HG03469 (cell line): ENCODE results near the gene B9D1.

ENCODE experiments used
- ATAC-seq: cut with Tn5 transposase; IDR thresholded peaks from one replicate; pipeline ENCODE4 v1.9.1; 2021; ENCODE audit warnings: mild to moderate bottlenecking, moderate library complexity, moderate number of reproducible peaks; ENCODE audit not compliant: unreplicated experiment

The B9D1 gene

DNA sequence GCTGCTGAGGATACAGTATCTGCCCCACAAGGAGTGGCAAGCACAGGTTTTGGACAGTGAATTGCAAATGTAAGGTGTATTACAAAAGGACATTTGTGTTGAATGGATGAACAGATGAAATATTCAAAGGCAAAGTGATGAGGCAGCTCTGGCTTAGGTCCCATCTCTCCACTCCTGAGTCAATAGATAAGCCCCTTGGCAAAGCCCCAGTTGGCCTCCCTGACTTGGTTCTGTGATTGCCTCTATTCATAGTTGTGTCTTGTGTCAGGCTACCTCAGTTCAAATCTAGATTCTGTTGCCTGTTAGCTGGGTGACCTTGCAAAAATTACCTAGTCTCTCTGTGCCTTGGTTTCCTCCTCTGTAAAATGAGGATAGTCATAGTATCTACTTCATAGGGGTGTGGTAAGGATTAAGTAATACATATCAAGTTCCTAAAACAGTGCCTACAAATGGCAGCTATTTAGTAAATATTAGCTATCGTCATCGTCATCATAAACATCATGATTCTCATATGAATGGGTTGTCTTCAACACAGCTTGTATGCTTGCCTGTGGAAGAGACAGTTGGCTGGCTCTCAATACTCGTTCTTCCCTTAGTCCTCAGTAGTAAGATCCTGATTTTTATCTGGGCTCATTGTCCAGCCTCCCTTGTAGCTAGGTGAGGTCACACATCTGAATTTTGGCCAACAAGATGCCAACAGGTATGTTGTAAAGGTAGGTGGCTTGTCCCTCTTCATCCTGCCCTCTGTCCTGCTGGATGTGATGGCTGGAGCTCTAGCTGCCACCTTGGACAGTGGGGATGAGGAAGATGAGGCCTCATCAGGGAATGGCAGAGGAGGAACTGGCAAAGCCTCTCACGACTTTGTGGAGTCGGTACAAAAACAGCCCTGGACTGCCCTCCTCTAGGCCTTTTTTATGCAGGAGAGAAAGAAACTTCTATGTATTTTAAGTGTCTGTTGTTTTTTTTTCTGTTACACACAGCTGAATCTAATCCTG is 26.6 kb upstream of the B9D1 start:
- no peak for ATAC-seq

DNA sequence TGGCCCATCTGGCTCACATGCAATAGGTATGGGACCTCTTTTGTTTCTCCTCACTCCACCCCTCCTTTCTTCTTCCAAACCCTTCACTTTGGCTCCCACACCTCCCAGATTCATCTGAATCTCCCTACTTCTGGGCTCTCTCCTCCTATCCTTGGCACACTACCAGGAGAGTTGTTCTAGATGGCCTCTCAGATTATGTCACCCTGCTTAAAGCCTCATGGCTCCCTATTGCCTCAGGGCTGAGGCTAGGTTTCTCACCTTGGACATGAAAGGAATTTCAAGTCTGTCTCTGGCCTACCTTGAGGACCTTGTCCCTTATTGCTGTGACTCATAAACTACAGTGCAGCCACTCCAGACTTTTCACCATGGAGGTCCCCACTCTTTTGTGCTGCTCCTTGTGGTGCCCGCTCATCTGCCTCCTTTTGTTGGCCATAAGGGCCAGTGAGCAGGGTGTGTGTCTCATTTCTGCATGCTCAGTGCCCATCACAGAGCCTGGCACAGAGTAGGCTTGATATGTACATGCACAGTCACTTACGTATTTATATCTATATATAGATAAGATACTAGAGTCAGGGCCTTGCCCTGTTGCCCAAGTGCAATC is 25.5 kb upstream of the B9D1 start:
- no peak for ATAC-seq

DNA sequence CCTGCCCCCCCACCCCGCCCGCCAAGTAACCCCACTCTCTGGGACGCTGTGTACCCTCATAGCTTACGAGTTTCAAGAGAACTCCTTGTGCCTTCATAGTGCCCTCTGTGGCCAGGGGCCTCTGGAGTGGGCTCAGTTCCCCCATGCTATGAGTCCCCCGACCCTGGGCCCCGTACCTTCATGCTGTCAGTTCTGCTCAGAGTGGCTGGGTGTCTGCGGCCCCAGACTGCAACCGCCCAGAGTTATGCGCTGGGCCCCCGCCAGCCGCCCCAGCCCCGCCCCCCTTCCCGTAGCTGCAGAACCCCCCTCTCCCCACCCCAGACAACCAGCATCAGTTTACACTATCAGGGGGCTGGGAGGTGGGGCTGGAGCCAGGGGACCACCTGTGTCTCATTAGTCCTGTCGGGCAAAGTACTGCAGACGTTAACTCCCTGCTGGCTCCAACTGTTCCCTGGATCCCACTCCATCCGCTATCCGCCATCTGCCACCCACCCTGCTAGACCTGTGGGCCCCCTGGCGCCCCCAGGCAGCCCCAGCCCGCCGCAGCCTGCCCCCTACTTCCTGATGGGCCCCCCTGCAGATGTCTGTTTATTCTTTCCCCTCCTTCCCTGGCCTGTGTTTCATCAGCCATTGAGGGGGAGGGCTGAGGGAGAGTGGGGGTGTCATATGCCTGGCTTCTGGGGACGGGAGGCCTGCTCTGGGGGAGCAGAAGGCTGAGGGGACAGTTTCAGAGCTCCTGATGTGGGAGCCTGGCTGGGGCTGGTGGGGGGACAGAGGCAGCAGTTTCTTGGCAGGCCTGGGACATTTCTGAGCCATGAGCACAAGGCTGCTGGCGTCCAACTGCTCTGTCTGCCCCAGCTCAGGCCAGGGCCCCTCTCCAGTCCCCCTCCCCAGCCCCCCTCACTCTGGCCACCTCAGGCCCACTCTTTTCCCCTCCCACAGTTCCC is 24.7 kb upstream of the B9D1 start, which contains the start of gene MFAP4:
MFAP4 (minus strand) TSS at position 217 of the 947 bp plus-strand sequence; CDS start at position 182, 35 bp downstream.
- ATAC-seq, result no peak

DNA sequence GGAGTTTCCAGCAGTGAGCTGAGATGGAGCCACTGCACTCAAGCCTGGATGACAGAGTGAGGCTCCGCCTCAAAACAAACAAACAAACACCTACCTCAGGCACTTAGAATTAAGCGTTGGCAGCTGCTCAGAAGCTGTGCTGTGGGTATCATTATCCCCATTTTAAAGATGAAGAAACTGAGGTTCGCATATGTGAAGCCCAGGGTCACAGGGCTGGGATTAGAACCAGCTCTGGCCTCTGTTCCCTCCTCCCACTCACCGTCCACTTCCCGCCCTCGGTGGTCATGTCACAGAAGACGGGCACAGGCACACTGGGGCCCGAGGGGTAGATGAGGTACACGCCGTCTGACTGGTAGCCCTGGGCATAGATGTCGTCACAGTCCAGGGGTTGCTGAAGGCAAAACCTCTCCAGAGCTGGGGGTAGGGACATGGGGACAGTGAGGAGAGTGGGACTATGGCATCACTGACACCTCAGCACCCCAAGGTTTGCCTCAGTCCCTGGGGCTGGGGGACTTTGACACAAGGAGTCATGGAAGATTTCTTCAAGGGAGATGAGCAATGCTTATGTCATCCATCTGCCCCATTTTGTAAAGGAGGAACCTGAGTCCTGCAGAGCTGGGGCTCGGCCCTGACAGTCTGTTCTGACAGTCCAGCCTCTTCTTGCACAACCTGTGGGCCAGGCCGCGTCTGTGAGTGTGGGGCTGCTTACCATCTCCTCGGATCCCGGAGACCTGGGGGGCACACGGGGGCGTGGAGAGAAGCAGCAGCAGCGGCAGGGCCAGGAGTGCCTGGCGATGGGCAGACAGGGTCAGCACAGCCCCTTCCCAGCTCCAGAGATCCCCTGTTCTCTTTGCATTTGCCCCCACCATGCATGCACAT is 23.8 kb upstream of the B9D1 start:
- no peak for ATAC-seq

DNA sequence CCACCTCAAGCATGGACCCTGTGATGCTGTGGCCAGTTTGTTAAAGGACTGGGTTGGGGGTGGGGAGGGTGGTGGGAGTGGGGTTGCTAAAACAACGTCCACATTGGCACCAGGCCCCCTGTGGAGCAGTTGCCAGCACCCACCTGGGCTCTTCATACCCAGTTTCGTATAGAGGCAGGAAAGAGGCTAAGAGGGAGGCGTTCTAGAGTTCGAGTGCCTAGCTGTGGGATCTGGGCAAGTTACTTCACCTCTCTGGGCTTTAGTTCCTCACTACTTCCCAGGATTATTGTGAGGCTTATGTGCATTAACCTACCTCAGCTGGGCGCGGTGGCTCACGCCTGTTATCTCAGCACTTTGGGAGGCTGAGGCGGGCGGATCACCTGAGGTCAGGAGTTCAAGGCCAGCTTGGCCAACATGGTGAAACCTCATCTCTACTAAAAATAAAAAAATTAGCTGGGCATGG is 23.0 kb upstream of the B9D1 start:
- ATAC-seq, result no peak

DNA sequence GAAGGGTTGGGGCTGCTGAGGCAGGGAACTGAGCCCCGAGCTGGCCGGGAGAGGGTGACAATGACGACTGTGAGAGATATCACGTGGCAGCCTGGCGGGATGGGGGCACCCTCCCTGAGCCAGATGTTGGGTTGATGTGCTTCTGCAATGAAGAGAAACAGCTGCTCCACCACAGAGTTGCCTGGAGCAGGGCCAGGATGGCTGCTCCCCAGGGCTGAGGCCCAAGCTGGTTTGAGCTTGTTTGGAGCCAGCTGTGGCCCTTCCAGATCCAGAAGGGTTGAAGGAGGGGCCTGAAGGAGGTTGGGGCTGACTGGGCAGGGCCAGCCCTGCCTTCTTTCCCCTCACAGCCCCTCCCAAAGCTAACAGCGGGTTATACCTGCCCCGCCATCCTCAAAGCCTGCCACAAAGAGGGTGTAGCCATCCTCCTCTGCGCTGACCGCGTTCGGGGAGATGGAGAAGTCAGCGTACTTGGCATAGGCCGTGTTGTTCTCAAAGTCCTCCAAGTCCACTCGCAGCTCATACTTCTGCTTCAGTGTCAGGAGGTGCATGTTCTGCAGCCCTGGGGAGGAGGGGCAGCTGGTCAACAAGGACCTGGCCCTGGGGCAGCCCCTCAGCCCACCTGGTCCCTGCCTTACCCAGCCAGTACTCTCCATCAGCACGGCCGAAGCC is 22.3 kb upstream of the B9D1 start:
- ATAC-seq, result no peak

DNA sequence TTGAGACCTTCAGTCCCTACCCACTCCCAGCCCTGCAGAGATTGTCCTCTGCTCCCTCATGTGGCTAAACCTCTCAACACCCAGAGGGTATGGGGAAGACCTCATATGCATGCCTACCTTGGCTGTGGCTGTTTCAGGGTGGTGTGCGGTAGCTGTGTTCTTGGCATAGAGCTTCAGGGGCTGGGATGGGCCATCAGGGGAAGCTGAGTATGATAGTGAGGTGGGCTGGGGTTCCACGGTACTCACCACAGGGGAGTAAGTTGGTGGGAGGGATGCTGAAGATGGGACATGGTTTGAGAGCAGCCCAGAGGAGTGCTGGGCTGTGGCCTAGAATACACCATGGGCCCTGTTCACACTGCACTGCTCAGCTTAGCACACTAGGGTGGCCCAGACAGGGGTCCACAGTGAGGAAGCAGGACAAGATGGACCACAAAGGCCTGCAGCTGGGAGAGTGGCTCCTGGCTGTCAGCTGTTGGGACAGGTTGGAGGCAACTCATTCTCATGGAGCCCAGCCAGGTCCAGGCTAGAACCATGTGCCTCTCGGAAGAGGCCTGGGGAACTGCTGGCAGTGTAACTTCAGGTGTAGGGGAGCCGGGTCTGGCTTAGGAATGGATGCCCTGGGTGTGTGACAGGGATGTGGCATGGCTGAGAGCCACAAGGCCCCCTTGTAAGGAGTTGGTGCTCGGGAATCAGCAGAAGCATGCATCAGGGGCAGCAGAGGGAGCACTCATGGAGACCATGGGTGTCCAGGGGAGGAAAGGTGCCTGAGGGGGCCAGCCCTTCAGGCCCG is 21.4 kb upstream of the B9D1 start:
- no peak for ATAC-seq

DNA sequence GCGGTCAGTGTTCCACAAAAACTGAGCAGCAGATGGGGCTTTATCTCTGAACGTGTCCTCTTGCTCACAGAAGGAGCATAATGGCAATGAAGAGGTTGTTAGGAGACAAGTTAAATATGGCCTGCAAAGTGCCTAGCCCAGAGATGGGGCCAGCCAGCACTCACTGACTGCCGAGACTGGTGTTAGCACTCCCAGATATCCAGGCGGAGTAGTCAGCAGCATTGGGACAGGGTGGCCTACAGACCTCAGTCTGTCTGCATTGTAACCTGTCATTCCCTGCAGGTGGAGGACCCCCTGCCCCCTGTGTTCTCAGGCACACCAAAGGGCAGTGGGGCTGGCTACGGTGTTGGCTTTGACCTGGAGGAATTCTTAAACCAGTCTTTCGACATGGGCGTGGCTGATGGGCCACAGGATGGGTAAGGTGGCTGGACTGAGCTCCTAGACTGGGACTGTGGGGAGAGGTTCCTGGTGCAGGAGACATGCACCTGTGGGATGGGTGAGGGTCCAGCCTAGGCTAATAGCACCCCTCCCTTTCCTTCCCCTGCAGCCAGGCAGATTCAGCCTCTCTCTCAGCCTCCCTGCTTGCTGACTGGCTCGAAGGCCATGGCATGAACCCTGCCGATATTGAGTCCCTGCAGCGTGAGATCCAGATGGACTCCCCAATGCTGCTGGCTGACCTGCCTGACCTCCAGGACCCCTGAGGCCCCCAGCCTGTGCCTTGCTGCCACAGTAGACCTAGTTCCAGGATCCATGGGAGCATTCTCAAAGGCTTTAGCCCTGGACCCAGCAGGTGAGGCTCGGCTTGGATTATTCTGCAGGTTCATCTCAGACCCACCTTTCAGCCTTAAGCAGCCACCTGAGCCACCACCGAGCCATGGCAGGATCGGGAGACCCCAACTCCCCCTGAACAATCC is 20.3 kb upstream of the B9D1 start:
- no peak for ATAC-seq

DNA sequence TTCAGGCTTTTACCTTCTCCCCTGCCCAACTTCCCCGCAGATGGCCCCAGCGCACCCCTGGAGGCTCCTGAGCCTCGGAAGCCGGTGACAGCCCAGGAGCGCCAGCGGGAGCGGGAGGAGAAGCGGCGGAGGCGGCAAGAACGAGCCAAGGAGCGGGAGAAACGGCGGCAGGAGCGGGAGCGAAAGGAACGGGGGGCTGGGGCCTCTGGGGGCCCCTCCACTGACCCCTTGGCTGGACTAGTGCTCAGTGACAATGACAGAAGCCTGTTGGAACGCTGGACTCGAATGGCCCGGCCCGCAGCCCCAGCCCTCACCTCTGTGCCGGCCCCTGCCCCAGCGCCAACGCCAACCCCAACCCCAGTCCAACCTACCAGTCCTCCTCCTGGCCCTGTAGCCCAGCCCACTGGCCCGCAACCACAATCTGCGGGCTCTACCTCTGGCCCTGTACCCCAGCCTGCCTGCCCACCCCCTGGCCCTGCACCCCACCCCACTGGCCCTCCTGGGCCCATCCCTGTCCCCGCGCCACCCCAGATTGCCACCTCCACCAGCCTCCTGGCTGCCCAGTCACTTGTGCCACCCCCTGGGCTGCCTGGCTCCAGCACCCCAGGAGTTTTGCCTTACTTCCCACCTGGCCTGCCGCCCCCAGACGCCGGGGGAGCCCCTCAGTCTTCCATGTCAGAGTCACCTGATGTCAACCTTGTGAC is 19.4 kb upstream of the B9D1 start:
- ATAC-seq, result no peak

DNA sequence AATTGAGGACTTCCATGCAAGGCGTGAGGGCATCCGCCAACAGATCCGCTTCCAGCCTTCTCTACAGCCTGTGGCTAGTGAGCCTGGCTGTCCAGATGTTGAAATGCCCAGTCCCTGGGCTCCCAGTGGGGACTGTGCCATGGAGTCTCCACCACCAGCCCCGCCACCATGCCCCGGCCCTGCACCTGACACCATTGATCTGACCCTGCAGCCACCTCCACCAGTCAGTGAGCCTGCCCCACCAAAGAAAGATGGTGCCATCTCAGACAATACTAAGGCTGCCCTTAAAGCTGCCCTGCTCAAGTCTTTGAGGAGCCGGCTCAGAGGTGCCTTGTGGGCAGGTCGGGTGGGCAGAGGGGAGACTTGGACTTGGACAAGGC is 18.8 kb upstream of the B9D1 start:
- no peak for ATAC-seq

DNA sequence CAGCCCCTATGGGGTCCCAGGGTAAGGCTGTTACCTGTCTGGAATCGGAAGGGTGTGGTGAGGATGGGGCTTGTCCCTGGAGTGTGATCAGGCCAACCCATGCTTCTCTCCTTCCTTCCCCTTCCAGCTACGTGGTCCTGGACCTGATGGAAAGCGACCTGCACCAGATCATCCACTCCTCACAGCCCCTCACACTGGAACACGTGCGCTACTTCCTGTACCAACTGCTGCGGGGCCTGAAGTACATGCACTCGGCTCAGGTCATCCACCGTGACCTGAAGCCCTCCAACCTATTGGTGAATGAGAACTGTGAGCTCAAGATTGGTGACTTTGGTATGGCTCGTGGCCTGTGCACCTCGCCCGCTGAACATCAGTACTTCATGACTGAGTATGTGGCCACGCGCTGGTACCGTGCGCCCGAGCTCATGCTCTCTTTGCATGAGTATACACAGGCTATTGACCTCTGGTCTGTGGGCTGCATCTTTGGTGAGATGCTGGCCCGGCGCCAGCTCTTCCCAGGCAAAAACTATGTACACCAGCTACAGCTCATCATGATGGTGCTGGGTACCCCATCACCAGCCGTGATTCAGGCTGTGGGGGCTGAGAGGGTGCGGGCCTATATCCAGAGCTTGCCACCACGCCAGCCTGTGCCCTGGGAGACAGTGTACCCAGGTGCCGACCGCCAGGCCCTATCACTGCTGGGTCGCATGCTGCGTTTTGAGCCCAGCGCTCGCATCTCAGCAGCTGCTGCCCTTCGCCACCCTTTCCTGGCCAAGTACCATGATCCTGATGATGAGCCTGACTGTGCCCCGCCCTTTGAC is 18.2 kb upstream of the B9D1 start:
- no peak for ATAC-seq

DNA sequence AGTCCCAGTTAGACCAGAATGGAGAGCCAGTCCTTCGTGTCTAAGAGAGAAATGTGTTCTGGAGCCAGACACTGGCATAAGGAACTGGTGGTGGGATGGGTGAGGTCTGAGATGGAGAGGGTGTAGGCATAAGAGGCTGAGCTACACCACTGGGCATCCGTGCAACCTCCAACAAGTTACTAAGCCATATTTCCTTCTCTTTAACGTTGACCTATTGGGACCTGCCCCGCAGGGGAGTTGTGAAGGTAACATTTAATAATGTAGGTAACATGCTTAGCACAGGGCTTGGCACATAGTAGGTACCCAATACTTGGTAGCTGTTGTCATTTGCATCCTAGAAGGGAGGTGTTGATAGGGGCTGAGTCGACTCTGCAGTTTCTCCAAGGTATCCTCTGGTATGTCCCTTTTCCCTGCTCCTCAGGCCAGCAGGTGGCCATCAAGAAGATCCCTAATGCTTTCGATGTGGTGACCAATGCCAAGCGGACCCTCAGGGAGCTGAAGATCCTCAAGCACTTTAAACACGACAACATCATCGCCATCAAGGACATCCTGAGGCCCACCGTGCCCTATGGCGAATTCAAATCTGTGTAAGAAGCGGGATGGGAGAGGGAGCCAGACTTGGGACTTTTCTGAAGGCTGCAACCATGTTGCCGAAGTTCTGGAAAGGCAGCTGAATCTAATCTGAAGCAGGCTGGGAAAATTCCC is 17.0 kb upstream of the B9D1 start:
- ATAC-seq, result no peak

DNA sequence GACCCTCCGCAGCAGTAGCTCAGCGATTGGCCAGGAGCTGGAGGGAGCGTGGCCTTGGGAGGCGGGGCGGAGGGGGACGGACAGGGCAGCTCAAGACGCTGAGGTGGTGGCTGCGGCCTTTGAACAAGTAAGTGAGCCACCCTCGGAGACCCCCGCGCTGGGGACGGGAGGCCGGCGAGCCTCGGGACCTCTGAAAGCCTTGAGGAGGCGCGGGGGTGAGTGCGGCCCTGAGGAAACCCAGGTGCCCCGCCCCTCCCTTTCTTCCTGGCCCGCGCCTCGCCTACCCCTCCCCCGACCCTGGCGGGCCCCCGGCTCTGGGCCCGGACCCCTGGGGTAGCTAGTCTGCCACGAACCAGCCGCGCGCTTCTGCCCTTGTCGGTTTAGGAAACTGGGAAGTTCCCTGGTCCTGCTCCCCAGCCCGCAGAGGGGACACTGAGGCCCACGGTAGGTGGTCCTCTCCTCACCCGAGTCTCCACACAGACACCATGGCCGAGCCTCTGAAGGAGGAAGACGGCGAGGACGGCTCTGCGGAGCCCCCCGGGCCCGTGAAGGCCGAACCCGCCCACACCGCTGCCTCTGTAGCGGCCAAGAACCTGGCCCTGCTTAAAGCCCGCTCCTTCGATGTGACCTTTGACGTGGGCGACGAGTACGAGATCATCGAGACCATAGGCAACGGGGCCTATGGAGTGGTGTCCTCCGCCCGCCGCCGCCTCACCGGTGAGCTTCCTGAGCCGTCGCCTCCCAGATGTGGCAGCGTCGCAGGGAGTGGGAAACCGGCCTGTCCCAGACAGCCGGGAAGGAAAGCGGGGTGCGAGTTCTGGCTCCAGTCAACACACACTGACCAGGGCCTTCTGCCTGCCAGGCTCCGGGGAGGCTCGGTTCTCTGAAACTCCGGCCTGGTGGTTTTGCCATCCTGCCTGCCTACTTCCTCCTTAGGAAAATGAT is 16.2 kb upstream of the B9D1 start, which contains the start of gene MAPK7:
MAPK7 (plus strand) TSS at position 83 of the 945 bp plus-strand sequence; CDS start at position 486, 403 bp downstream.
- ATAC-seq, result no peak
